Measurements from ENCODE around the gene SEM1.

GRCh38 chr7:96674565-96674964, 35.1 kb downstream of the SEM1 start:
- TF ChIP-seq CTCF (IDR thresholded peaks at IDR 0.05), result no peak
- no peak for TF ChIP-seq POLR2A (IDR thresholded peaks at IDR 0.05)
- TF ChIP-seq EP300 (IDR thresholded peaks at IDR 0.05), result no peak

Measured in ovary (tissue), 3 donors.